LHCN-M2 (cell line): Measurements from ENCODE around the gene PCDHB13. TPM values are rescaled to one million over a fixed set of nuclear protein-coding genes. Genes with fewer than 3 reads are reported as not detected.
"Not testable (repeated sequence)": the region's sequence is repeated elsewhere in the genome, so short reads cannot be mapped to it uniquely, and the experiment has no call there.

Experiments used
- DNase-seq: peaks from one replicate; pipeline ENCODE4 v3.0.0-alpha.2; 2012; ENCODE audit warnings: low read depth
- total RNA-seq: library from RNA; depleted of rRNA; stranded (reverse); fragments of >200 nt; gene quantifications from 2 replicates; pipeline ENCODE4 v1.2.3, GENCODE V29; 2014

Gene PCDHB13
- total RNA-seq, 1 experiment from 2014 or later: 5.1 TPM

DNA sequence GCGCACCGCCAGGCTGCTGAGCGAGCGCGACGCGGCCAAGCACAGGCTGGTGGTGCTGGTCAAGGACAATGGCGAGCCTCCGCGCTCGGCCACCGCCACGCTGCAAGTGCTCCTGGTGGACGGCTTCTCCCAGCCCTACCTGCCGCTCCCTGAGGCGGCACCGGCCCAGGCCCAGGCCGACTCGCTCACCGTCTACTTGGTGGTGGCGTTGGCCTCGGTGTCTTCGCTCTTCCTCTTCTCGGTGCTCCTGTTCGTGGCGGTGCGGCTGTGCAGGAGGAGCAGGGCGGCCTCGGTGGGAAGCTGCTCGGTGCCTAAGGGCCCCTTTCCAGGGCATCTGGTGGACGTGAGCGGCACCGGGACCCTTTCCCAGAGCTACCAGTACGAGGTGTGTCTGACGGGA lies 12.1 kb upstream of the PCDHB13 start:
- not testable (repeated sequence) for DNase-seq

DNA sequence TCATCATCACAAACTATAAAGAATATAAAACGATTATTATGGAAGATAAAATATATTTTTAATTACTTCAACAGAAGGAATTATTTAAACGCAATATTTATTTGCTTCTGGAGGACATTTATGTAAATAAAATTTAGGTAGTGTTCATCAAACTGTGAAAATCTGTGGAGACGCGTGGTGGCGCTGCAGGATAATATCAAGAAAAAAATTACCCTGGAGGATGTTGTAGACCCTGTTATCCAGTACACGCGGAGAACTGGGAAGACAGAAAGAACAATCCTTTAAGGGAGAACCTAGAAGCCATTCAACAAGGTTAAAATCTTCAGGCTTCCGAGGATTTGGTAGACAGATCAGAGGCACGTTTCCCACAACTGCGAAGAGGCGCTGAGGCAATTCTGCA lies 5.2 kb upstream of the PCDHB13 start, which contains the start of gene PCDHB12:
Gene PCDHB12 (plus strand): TSS at position 242 of the 400 bp plus-strand sequence. CDS start 189 bp downstream, outside the sequence.
- peak; percentile 62 for DNase-seq

DNA sequence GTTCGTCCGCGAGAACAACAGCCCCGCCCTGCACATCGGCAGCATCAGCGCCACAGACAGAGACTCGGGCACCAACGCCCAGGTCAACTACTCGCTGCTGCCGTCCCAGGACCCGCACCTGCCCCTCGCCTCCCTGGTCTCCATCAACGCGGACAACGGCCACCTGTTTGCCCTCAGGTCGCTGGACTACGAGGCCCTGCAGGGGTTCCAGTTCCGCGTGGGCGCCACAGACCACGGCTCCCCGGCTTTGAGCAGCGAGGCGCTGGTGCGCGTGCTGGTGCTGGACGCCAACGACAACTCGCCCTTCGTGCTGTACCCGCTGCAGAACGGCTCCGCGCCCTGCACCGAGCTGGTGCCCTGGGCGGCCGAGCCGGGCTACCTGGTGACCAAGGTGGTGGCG lies 3.4 kb upstream of the PCDHB13 start:
- DNase-seq: not testable (repeated sequence)

DNA sequence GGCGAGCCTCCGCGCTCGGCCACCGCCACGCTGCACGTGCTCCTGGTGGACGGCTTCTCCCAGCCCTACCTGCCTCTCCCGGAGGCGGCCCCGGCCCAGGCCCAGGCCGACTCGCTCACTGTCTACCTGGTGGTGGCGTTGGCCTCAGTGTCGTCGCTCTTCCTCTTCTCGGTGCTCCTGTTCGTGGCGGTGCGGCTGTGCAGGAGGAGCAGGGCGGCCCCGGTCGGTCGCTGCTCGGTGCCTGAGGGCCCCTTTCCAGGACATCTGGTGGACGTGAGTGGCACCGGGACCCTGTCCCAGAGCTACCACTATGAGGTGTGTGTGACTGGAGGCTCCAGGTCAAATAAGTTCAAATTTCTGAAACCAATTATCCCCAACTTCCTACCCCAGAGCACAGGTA lies 2.9 kb upstream of the PCDHB13 start:
- DNase-seq: not testable (repeated sequence)

DNA sequence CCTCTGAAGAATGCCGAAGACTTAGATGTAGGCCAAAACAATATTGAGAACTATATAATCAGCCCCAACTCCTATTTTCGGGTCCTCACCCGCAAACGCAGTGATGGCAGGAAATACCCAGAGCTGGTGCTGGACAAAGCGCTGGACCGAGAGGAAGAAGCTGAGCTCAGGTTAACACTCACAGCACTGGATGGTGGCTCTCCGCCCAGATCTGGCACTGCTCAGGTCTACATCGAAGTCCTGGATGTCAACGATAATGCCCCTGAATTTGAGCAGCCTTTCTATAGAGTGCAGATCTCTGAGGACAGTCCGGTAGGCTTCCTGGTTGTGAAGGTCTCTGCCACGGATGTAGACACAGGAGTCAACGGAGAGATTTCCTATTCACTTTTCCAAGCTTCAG lies 864 bp downstream of the PCDHB13 start:
- not testable (repeated sequence) for DNase-seq

DNA sequence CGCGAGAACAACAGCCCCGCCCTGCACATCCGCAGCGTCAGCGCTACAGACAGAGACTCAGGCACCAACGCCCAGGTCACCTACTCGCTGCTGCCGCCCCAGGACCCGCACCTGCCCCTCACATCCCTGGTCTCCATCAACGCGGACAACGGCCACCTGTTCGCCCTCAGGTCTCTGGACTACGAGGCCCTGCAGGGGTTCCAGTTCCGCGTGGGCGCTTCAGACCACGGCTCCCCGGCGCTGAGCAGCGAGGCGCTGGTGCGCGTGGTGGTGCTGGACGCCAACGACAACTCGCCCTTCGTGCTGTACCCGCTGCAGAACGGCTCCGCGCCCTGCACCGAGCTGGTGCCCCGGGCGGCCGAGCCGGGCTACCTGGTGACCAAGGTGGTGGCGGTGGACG lies 1.8 kb downstream of the PCDHB13 start:
- not testable (repeated sequence) for DNase-seq

DNA sequence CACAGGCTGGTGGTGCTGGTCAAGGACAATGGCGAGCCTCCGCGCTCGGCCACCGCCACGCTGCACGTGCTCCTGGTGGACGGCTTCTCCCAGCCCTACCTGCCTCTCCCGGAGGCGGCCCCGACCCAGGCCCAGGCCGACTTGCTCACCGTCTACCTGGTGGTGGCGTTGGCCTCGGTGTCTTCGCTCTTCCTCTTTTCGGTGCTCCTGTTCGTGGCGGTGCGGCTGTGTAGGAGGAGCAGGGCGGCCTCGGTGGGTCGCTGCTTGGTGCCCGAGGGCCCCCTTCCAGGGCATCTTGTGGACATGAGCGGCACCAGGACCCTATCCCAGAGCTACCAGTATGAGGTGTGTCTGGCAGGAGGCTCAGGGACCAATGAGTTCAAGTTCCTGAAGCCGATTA lies 2.3 kb downstream of the PCDHB13 start:
- DNase-seq: not testable (repeated sequence)

DNA sequence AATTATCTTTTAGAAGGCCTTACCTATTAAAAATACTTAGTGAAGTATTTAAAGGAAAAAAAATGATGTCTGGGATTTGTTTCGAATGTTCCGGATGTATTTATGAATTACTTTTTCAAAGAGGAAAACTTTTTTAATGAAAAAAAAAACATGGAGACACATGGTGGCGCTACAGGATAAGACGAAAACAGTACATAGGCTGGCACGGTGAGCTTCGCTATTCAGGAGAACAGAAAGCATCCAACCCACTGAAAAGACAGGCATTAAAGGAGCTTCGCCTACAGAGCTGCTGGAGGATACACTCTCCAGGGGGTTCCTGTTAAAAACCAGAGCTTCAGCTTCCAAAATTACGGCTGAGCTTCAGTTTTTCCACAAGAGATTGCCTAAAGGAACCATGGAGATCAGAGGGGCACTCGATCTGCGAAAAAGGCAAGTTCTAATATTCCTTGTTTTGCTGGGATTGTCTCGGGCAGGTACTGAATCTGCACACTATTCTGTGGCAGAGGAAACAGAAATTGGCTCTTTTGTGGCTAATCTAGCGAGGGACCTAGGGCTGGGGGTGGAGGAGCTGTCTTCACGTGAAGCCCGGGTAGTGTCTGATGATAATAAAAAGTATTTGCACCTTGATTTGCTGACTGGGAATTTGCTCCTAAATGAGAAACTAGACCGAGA lies 9.5 kb downstream of the PCDHB13 start, which contains the start of gene PCDHB14:
Gene PCDHB14 (plus strand): TSS at position 232 of the 672 bp plus-strand sequence. CDS start 163 bp downstream, at position 395.
- peak; percentile 35 for DNase-seq

DNA sequence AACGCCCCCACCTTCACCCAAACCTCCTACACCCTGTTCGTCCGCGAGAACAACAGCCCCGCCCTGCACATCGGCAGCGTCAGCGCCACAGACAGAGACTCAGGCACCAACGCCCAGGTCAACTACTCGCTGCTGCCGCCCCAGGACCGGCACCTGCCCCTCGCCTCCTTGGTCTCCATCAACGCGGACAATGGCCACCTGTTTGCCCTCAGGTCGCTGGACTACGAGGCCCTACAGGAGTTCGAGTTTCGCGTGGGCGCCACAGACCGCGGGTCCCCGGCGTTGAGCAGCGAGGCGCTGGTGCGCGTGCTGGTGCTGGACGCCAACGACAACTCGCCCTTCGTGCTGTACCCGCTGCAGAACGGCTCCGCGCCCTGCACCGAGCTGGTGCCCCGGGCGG lies 11.1 kb downstream of the PCDHB13 start:
- DNase-seq: not testable (repeated sequence)

DNA sequence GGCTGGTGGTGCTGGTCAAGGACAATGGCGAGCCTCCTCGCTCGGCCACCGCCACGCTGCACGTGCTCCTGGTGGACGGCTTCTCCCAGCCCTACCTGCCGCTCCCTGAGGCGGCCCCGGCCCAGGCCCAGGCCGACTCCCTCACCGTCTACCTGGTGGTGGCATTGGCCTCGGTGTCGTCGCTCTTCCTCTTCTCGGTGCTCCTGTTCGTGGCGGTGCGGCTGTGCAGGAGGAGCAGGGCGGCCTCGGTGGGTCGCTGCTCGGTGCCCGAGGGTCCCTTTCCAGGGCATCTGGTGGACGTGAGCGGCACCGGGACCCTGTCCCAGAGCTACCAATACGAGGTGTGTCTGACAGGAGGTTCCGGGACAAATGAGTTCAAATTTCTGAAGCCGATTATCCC lies 11.7 kb downstream of the PCDHB13 start:
- not testable (repeated sequence) for DNase-seq

DNA sequence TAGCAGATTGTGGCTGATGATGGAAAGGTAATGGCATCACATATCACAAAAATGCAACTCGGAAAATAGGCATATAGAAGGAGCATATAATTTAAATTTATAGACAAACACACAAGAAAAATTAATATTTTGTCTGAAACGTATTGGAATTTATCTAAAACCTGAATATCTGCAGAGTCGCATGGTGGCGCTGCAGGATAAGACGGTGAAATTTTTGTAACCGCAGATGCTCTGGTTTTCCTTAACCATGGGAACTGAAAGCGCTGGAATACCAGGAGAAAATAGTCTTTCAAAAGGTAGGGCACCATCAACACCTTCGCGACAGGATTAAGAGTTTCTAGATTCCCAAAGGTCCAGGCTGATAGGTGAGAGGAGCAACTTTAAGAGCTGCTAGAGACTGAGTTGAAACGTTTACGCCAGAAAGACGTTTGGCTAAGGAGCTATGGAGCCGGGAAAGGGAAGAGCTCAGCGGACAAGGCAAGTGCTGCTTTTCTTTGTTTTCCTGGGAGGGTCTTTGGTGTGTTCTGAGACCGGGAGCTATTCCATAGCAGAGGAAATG lies 20.5 kb downstream of the PCDHB13 start:
- DNase-seq: peak; percentile 22

DNA sequence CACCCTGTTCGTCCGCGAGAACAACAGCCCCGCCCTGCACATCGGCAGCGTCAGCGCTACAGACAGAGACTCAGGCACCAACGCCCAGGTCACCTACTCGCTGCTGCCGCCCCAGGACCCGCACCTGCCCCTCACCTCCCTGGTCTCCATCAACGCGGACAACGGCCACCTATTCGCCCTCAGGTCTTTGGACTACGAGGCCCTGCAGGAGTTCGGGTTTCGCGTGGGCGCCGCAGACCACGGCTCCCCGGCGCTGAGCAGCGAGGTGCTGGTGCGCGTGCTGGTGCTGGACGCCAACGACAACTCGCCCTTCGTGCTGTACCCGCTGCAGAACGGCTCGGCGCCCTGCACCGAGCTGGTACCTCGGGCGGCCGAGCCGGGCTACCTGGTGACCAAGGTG lies 22.2 kb downstream of the PCDHB13 start:
- not testable (repeated sequence) for DNase-seq

DNA sequence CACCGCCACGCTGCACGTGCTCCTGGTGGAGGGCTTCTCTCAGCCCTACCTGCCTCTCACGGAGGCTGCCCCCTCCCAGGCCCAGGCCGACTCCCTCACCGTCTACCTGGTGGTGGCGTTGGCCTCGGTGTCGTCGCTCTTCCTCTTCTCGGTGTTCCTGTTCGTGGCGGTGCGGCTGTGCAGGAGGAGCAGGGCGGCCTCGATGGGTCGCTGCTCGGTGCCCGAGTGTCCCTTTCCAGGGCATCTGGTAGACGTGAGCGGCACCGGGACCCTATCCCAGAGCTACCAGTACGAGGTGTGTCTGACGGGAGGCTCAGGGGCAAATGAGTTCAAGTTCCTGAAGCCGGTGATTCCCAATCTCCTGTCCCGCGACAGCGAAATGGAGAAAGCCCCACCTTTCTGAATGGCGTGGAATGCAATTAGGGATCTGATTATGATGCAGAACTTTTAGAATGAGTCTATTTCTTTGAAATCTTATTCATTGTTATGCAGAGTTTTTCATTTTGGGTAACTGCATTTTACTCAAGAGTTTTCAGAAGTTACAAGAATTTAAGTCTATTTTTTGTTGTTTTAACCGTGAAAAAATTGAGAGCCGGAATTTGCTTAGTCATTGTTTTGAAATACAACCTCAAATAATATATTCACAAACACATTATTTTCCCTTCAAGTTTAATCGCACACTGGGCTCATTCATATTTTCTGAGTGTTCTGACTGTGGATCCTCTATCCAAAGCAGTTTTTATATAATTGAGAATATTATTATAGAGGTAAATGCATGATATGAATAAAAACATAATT lies 23.0 kb downstream of the PCDHB13 start:
- no peak for DNase-seq

DNA sequence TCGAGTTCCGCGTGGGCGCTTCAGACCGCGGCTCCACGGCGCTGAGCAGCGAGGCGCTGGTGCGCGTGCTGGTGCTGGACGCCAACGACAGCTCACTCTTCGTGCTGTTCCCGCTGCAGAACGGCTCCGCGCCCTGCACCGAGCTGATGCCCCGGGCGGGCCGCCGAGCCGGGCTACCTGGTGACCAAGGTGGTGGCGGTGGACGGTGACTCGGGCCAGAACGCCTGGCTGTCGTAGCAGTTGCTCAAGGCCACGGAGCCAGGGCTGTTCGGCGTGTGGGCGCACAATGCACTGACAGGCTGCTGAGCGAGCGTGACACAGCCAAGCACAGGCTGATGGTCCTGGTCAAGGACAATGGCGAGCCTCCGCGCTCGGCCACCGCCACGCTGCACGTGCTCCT lies 27.8 kb downstream of the PCDHB13 start:
- no peak for DNase-seq

DNA sequence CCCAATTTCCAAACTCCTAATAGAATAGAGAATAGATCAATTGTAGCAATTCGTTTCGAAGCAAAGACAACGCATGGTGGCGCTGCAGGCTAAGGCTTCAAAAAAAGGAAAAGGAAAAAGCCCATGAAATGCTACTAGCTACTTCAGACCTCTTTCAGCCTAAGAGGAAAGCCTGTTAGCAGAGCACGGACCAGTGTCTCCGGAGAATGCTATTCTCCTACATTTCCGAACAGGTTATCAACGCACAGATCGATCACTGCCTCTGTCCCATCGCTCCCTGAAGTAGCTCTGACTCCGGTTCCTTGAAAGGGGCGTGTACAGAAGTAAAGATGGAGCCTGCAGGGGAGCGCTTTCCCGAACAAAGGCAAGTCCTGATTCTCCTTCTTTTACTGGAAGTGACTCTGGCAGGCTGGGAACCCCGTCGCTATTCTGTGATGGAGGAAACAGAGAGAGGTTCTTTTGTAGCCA lies 31.6 kb downstream of the PCDHB13 start, which contains the start of gene PCDHB15:
Gene PCDHB15 (plus strand): TSS at position 146 of the 468 bp plus-strand sequence. CDS start 184 bp downstream, at position 330.
- DNase-seq: peak; percentile 37

DNA sequence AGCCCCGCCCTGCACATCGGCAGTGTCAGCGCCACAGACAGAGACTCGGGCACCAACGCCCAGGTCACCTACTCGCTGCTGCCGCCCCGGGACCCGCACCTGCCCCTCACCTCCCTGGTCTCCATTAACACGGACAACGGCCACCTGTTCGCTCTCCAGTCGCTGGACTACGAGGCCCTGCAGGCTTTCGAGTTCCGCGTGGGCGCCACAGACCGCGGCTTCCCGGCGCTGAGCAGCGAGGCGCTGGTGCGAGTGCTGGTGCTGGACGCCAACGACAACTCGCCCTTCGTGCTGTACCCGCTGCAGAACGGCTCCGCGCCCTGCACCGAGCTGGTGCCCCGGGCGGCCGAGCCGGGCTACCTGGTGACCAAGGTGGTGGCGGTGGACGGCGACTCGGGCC lies 33.3 kb downstream of the PCDHB13 start:
- DNase-seq: not testable (repeated sequence)

DNA sequence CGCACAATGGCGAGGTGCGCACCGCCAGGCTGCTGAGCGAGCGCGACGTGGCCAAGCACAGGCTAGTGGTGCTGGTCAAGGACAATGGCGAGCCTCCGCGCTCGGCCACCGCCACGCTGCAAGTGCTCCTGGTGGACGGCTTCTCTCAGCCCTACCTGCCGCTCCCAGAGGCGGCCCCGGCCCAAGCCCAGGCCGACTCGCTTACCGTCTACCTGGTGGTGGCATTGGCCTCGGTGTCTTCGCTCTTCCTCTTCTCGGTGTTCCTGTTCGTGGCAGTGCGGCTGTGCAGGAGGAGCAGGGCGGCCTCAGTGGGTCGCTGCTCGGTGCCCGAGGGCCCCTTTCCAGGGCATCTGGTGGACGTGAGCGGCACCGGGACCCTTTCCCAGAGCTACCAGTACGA lies 33.7 kb downstream of the PCDHB13 start:
- not testable (repeated sequence) for DNase-seq

DNA sequence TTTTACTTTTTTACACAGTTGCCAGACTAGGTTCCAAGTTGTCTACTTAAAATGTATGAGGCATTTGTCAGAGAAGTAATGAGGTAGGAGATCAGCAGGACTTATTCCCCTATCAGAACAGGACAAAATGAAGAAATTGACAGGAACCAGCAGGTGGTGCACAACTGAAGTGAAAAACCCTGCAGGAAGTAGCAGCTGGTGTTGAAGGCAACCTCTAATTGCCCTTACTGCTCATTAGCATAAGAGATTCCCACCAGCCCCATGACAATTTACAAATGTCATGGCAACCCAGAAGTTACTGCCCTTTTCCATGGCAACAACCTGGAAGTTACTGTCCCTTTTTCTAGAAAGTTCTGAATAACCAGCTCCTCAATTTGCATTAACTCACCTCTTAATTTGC lies 36.9 kb downstream of the PCDHB13 start:
- DNase-seq: no peak

DNA sequence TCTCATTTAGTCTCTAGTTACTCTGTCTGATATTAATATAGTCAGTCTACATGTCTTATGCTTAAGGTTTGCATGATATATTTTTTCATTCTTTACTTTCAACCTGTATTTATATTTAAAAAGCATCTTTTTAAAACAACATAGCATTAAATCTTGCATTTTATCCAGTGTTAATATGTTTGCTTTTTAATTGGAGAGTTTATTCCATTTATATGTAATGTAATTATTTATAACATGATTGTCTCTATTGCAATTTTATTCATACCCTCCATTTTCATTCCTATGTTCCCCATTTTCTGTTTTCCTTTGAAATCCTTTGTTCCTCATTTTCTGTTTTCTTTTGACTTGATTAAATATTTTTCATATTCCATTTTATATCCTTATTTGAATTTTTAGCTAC lies 44.7 kb downstream of the PCDHB13 start:
- no peak for DNase-seq

DNA sequence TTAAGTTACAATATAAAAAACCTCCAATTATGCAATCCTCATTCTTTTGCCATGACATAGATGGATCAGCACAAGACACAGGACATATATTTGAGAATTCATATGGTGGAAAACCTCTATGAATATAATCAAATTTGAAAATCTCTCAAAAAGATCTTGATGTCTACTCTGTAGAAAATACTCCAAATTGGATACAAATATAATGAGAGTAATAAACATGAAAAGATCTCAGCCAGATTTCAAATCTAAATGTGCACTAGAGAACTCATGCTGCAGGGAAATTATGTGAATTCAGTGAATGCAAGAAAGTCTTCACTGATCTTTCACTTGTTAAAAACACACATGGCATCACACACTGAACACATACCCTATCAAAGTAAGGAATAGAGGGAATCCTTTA lies 45.2 kb downstream of the PCDHB13 start:
- DNase-seq: no peak

DNA sequence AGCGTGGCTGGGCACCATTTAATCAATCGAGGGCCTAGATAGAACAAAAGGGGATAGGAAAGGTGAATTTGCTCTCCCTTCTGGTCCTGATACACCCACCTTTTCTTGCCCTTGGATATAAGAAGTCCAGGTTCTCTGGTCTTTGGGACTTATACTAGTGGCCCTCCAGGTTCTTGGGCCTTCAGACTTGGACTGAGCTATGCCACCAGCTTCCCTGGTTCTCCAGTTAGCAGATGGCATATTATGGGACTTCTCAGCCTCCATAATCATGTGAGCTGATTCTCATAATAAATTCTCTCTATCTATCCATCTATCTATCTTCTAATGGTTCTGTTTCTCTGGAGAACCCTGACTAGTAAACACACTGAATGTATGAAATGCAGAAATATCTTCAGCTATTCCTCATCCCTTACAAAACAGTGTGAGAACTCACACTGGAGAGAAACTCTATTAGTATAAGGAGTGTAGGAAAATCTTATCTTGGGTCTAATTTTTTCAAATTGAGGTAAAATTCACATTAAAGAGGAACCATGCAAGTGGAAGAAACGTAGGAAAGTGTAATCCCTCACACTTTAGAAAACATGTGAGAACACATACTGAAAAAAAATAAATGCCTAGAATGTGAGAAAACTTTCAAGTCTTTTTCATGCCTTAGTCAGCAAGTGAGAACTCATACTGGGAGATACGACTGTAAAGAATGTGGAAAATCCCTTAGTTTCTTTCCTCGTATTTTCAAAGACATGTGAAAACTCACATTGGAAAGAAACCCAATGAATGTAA lies 46.9 kb downstream of the PCDHB13 start:
- peak; percentile 19 for DNase-seq
